D721Med (cell line): Measurements from ENCODE around the gene NAV3.
A peak's percentile ranks its signal among the peaks of the same experiment; 100 is the strongest.

Source experiments
- DNase-seq: peaks from one replicate; pipeline ENCODE4 v3.0.0; 2011; ENCODE audit warnings: low spot score; ENCODE audit not compliant: insufficient read length
- FAIRE-seq: peaks from 2 replicates; lab custom pipeline; 2011; peaks lifted over from hg19 to GRCh38; lab: Jason Lieb, UNC
- TF ChIP-seq, protein P1 (sequence below): IDR thresholded peaks from 2 replicates; pipeline ENCODE4 v1.5.1; 2012; ENCODE audit warnings: mild to moderate bottlenecking, control low read depth; ENCODE audit not compliant: insufficient read depth; ENCODE audit errors: missing control alignments

The NAV3 gene

DNA sequence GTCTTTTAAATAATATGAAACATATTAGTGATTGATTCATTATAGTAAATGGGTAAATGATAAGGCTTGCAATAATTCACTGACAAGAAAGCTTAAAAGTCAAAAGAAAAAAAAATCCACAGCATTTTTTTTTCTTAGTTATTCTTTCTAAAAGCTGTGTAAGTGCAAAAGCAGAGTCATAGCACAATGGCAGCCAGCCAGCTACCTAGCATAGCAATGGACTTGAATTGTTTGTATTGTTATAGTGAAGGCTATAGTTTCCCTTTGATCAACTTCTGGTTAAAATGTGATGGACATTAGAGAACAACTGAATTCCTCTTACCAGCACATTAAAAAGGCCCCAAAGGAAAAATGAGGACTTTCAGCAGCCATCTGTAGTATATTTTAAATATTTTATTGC, 232.1 kb downstream of the NAV3 start:
- no peak for DNase-seq
- FAIRE-seq, result no peak
- TF ChIP-seq, protein P1, sequence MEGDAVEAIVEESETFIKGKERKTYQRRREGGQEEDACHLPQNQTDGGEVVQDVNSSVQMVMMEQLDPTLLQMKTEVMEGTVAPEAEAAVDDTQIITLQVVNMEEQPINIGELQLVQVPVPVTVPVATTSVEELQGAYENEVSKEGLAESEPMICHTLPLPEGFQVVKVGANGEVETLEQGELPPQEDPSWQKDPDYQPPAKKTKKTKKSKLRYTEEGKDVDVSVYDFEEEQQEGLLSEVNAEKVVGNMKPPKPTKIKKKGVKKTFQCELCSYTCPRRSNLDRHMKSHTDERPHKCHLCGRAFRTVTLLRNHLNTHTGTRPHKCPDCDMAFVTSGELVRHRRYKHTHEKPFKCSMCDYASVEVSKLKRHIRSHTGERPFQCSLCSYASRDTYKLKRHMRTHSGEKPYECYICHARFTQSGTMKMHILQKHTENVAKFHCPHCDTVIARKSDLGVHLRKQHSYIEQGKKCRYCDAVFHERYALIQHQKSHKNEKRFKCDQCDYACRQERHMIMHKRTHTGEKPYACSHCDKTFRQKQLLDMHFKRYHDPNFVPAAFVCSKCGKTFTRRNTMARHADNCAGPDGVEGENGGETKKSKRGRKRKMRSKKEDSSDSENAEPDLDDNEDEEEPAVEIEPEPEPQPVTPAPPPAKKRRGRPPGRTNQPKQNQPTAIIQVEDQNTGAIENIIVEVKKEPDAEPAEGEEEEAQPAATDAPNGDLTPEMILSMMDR, result no peak

DNA sequence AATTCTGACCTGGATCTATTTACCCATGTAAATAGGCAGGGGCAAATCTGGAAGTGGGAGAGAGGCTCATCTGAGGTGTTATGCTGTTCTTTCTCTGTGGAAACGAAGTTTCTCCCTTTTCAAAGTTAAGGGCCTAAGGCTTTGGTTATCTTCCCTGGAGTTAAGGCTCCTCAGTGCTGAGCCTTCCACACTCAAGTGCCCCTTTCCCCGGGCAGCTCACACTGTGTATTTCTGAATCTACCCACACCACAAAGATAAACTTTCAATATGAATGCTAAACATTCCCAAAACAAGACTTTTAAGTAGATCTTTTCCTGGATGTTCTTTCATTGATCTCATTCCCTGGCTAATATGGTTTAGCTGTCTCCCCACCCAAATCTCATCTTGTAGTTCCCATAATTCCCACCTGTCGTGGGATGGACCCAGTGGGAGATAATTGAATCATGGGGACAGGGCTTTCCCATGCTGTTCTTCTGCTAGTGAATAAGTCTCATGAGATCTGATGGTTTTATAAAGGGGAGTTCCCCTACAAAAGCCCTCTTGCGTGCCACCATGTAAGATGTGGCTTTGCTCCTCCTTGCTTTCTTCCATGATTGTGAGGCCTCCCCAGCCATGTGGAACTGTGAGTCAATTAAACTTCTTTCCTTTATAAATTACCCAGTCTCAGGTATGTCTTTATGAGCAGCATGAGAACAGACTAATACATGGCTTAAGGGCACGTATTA, 251.1 kb downstream of the NAV3 start:
- DNase-seq, result no peak
- TF ChIP-seq, protein P1, result no peak
- no peak for FAIRE-seq

DNA sequence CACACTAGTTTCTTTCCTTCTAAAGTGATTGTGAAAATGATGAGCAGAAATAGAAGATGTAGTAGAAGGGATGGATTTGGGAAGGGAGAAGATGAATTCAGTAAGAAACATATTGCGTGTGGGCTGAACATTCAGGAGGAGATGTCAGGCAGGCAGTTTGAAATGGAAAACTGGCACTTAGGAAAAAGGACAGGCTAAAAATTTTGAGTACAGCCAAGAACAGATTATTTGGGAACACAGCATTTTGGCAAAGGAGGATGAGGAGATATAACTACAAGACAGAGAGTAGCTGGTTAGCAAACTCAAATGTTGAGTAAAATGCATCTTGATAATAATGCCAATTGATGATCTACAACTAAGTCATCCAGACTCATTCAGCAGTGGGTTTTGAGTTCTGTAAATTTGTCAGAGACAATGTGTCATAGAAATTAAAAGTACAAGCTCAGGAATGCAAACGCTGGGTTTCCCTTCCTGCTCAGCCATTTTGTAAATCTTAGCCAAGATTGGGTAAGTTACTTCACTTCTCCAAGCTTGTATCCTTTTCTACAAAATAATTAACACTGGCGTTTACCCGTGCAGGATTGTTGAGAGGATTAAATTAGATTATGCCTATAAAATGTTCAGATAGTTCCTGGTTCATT, 255.0 kb downstream of the NAV3 start:
- DNase-seq, result no peak
- FAIRE-seq, result peak; percentile 81
- TF ChIP-seq, protein P1, result no peak

DNA sequence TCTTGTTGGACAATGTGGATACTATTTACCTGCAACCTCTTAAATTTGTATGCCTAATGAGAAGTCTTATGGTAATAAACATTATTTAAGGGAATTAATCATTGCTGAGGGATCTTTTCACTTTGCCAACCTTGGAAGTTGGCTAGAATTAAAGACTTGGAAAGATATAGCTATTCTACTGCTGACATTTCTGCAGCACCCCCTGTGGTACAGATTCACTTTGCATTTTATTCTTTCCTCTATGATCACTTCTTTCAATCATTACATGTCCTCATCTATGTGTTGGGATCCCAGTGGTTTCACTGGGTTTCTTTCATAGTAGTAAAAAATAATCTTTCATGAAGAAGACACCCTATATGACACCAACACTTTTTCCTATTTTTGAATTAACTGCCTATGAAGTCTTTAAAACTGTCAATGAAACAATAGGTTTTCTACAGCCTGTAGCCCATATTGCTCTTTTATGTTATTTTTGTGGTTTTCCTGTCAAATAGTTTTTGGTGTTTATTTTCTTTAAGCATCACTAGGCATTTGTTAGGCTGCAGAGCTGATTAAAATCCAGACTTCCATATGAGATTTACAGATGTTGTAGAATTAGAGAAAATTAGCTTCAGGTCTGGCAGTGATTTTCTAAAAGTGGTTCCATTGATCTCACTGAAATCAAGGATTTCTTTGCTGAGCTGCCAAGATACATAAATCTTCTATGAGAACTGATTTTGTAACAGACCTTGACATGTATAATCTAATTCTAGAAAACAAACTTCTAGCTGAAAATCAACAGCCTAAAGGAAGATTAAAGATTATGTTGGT, 256.1 kb downstream of the NAV3 start:
- FAIRE-seq (peak; percentile 16), DNase-seq (no peak)
- TF ChIP-seq, protein P1, result no peak

DNA sequence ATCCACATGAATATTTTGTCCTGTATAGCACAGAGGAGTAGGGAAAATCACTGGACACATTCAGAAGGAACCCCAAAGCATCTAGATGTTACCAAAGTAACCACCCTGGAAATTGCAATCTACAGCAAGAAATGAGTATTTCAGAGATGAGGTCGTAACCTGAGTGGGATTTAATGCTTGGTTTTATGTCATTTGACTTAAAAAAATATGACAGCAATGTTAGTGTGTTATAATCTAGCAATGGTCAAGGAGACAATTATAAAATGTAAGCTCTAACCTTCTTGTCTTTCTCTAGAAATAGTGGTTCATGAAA, 256.6 kb downstream of the NAV3 start:
- DNase-seq (no peak), FAIRE-seq (no peak)
- TF ChIP-seq, protein P1, result no peak

DNA sequence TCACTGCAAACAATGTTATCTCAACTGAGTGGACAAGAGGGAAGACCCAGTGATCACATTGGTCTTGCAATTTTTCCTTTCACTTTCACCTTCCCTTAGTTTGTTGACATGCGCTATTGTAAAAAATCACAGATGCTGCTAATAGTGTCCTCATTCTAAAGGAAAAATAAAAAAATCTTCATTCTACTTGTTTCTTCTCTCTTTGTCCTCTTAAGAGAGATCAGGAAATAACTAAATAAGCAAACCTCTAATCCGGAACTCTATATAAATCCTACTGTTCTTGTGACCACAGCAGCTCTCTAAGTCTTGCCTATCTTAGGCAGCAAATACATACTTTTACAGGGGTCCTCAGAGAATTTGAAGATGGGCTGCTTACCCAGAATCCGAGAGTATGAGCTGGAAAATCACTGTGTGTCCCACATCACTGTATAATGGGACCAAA, 257.7 kb downstream of the NAV3 start:
- DNase-seq, result no peak
- TF ChIP-seq, protein P1, result no peak
- no peak for FAIRE-seq

DNA sequence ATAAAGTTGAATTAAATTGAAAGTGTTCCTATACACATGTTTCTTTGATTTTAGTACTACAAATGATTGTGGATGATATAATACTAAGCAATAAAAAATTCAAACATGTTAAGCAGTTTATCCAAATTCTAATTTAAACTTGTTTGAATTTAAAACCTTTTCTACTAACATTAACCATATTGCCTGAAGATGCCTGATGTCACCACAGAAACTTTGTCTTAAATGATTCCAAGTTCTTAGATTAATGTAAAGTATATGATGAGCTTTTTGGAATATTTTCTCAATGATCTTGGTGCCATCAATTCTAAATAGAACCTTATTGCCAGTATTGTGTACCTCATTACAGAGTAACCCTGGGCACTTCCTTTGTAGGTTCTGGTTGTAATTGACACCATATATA, 259.6 kb downstream of the NAV3 start:
- FAIRE-seq, result no peak
- DNase-seq, result no peak
- TF ChIP-seq, protein P1, result no peak
